ENCODE measurements around the gene RPL12.

Gene RPL12

DNA sequence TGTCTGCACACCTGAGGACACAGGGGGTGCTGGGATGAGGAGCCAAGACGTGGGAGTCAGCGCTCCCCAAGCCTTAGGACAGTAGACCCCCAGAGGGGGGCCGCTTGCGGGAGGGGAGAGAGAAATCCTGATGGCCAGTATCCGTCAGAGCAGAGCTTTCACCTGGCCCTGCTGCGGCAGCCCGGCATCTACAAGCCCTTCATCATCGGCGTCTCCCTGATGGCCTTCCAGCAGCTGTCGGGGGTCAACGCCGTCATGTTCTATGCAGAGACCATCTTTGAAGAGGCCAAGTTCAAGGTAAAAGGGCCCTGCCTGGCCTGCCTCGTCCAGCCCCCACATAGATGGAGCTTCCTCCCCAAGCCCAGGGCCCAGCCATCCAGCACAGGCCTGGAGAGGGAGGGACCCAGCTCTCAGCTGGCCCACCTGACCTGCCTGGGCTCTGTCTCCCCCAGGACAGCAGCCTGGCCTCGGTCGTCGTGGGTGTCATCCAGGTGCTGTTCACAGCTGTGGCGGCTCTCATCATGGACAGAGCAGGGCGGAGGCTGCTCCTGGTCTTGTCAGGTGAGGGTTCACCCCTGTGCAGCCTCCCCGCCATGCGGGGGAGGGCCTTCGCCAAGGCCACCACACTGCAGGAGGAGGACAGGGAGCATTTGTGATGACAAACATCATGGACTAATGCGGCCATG, 47.6 kb downstream of the RPL12 start:
- DNase-seq (ENCODE audit: low spot score) = no peak
- TF ChIP-seq, protein P1, sequence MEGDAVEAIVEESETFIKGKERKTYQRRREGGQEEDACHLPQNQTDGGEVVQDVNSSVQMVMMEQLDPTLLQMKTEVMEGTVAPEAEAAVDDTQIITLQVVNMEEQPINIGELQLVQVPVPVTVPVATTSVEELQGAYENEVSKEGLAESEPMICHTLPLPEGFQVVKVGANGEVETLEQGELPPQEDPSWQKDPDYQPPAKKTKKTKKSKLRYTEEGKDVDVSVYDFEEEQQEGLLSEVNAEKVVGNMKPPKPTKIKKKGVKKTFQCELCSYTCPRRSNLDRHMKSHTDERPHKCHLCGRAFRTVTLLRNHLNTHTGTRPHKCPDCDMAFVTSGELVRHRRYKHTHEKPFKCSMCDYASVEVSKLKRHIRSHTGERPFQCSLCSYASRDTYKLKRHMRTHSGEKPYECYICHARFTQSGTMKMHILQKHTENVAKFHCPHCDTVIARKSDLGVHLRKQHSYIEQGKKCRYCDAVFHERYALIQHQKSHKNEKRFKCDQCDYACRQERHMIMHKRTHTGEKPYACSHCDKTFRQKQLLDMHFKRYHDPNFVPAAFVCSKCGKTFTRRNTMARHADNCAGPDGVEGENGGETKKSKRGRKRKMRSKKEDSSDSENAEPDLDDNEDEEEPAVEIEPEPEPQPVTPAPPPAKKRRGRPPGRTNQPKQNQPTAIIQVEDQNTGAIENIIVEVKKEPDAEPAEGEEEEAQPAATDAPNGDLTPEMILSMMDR (IDR thresholded peaks at IDR 0.05; ENCODE audit: extremely low read depth, missing control alignments) = no peak

DNA sequence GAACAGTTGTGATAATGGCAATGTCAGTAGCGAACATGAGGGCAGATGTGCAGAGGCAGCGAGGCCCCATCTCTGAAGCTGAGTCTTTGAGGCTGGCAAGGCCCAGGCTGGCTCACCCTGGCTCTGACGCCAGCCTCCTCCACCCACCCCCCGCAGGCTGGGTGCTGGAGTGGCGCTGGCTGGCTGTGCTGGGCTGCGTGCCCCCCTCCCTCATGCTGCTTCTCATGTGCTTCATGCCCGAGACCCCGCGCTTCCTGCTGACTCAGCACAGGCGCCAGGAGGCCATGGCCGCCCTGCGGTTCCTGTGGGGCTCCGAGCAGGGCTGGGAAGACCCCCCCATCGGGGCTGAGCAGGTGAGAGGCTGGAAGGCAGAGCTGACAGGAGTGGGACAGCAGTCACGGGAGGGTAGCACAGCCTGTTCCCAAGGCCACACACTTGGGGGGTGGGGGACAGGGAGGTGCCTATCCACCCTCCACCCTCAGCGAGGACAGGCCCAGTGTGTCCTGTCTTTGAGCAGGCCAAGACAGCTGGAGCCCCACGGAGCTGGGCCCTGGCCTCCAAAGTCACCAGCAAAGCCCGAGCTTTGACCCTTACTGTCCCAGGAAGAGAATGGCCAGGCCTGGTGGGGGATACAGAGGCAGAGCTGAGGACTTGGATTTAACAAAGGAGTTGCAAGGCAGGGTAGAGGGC, 48.7 kb downstream of the RPL12 start:
- DNase-seq (ENCODE audit: low spot score) = no peak
- TF ChIP-seq, protein P1 (IDR thresholded peaks at IDR 0.05; ENCODE audit: extremely low read depth, missing control alignments) = no peak

DNA sequence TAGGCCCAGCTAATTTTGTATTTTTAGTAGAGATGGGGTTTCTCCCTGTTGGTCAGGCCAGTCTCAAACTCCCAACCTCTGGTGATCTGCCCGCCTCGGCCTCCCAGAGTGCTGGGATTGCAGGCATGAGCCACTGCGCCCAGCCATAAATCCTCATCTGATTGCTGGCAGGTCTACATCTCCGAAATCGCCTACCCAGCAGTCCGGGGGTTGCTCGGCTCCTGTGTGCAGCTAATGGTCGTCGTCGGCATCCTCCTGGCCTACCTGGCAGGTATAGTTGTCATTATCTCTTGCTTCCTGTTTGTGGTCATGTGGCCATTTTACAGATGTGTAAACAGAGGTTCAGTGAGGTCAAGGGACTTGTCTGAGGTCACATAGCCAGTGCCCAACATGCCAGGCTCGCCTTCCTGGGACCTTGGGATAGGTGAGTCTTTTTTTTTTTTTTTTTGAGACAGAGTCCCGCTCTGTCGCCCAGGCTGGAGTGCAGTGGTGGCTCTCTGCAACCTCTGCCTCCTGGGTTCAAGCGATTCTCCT, 51.4 kb downstream of the RPL12 start:
- TF ChIP-seq, protein P1 (IDR thresholded peaks at IDR 0.05; ENCODE audit: extremely low read depth, missing control alignments) = no peak
- no peak for DNase-seq (ENCODE audit: low spot score)

DNA sequence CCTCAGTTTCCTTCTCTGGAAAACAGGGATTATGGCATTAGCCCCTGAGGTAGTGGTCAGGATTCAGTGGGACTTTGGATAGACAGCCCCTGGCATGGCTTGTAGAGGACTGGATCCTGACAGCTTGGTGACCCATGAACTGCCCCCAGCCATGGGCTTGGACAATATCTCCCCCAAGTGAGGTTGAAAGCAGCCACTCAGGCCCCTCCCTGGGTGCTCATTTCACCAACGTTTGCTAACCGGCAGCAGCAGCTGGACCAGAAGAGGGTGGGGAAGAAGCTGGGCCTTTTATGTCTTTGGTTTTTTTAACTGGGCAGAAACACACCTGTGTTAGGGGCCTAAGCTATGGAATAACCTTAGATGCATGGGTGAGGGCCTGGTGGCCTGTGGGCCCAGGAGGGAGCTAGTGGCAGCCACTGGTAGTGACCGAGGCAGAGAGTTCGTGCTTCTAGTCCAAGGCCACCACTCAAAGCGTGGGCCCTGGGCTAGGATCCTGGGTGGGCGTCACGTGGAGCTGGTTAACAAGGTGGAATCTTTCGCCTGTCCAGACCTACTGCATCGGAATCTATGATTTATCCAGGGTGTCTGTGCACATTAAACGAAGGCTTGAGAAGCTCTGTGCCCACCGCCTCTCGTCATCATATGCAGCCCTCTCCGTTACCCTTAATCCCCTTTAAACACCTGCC, 52.3 kb downstream of the RPL12 start:
- TF ChIP-seq, protein P1 (IDR thresholded peaks at IDR 0.05; ENCODE audit: extremely low read depth, missing control alignments) = no peak
- DNase-seq (ENCODE audit: low spot score) = no peak

DNA sequence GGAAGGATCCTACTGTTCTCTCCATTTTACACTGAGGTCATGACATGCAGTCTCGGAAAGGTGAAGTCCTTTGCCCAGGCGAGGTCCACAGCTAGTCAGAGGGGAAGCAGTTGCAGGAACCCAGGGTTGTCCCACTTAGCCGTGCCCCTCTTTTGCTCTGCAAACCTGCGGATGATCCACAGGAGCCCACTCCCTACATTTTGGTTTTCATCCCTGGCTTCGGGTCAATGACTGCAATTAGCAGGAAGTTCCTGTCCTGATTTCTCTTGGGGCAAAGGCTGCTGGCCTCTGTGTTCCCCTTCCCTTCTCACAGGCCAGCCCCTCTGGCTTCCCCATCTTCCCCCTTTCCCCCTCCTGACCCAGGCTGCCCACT, 52.9 kb downstream of the RPL12 start:
- no peak for DNase-seq (ENCODE audit: low spot score)
- TF ChIP-seq, protein P1 (IDR thresholded peaks at IDR 0.05; ENCODE audit: extremely low read depth, missing control alignments) = no peak
